Calu3 (cell line): ENCODE measurements around the gene ABTB2. TPM values are rescaled to one million over a fixed set of nuclear protein-coding genes. Genes with fewer than 3 reads are reported as not detected.

Experiments
- BruUV-seq: library from RNA; stranded (reverse); fragments of 400-500 nt; replicated peaks from 2 replicates; lab custom pipeline; 2021; lab: Mats Ljungman, UMichigan
- CTCF ChIA-PET: fragments of 300-600 bp; sonication (Branson Sonifier 250); formaldehyde crosslinking; loops from one replicate; lab custom pipeline; 2022; ENCODE audit warnings: antibody characterized with exemption; lab: Charles Lee
- DNase-seq: peaks from one replicate; pipeline ENCODE4 v3.0.0; 2022
- H3K27ac Mint-ChIP-seq: one replicate; pipeline ENCODE4 v1.8.0; 2022; ENCODE audit warnings: mixed read lengths; ENCODE audit not compliant: unreplicated experiment
- H3K27me3 Mint-ChIP-seq: one replicate; pipeline ENCODE4 v1.8.0; 2022; ENCODE audit warnings: mixed read lengths; ENCODE audit not compliant: unreplicated experiment
- H3K36me3 Mint-ChIP-seq: one replicate; pipeline ENCODE4 v1.8.0; 2022; ENCODE audit warnings: mild to moderate bottlenecking, moderate library complexity, mixed read lengths; ENCODE audit not compliant: insufficient read depth, unreplicated experiment
- H3K4me1 Mint-ChIP-seq: one replicate; pipeline ENCODE4 v1.8.0; 2022; ENCODE audit warnings: mild to moderate bottlenecking, low read depth, mixed read lengths; ENCODE audit not compliant: unreplicated experiment
- H3K4me3 Mint-ChIP-seq: one replicate; pipeline ENCODE4 v1.8.0; 2022; ENCODE audit warnings: mild to moderate bottlenecking, low read depth, moderate library complexity, mixed read lengths; ENCODE audit not compliant: unreplicated experiment
- H3K9me3 Mint-ChIP-seq: one replicate; pipeline ENCODE4 v1.8.0; 2022; ENCODE audit warnings: low read depth, mixed read lengths; ENCODE audit not compliant: unreplicated experiment
- intact Hi-C: fragments of 100-400 bp; cut with micrococcal nuclease; formaldehyde crosslinking; loops from one replicate; pipeline ENCODE4 v1.10.0; 2022; ENCODE audit not compliant: unreplicated experiment
- total RNA-seq: library from RNA; stranded (reverse); gene quantifications from 2 replicates; pipeline ENCODE4 v1.2.3, GENCODE V29; 2022
- TF ChIP-seq, protein P1 (sequence below): fragments of 200-600 bp; IDR thresholded peaks from one replicate; pipeline ENCODE4 v1.8.0; 2022; ENCODE audit warnings: antibody characterized with exemption; ENCODE audit not compliant: unreplicated experiment

ABTB2 gene
- total RNA-seq, 1 experiment from 2014 or later, result 24.8 TPM

DNA sequence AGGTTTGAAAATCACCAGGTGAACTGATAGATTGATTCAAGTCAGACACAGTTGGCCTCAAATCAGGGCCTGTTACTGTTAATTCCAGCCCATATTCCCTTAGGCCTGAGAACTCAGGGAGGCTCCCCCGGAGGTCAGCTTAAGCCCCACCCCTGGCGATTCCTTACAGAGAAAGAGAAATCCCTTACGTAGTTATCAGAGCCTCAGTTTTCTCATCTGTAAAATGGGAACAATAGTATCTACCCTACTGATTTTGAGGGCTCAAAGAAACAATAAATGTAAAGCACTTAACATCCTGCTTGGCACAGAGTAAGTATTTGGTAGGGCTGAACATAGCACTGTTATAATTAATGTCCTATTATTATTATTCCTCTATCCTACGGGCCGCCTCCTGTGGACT, 158.3 kb downstream of the ABTB2 start:
- no peak overlapping the region for H3K4me3 Mint-ChIP-seq

DNA sequence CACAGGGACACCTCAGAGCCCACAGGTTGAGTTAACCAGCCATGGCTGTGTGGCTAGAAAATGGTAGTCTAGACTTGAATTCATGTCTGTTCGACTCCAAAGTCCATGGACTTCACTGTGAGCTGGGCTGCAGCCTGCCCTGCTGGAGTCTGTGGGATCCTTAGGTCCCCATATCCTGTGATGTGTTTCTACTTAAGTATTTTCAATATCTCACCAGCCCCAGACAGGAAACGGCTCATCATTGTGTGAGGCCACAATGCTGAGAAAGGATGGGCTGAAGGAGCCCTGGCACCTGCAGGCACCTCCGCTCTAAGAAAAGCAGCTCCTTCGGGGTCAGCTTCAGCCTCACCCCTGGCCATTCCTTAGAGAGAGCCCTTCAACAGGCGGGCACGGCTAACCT, 159.3 kb downstream of the ABTB2 start:
- Mint-ChIP-seq H3K27me3 (no peaks in the 10 kb centered on the region), H3K4me3 (no peak overlapping the region), H3K9me3 (no peaks in the 10 kb centered on the region), H3K36me3 (peaks cover 8% of the 10 kb centered on the region), H3K27ac (no peak overlapping the region), H3K4me1 (peaks cover 21% of the 10 kb centered on the region)
- TF ChIP-seq, protein P1, sequence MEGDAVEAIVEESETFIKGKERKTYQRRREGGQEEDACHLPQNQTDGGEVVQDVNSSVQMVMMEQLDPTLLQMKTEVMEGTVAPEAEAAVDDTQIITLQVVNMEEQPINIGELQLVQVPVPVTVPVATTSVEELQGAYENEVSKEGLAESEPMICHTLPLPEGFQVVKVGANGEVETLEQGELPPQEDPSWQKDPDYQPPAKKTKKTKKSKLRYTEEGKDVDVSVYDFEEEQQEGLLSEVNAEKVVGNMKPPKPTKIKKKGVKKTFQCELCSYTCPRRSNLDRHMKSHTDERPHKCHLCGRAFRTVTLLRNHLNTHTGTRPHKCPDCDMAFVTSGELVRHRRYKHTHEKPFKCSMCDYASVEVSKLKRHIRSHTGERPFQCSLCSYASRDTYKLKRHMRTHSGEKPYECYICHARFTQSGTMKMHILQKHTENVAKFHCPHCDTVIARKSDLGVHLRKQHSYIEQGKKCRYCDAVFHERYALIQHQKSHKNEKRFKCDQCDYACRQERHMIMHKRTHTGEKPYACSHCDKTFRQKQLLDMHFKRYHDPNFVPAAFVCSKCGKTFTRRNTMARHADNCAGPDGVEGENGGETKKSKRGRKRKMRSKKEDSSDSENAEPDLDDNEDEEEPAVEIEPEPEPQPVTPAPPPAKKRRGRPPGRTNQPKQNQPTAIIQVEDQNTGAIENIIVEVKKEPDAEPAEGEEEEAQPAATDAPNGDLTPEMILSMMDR, result no peak
- CTCF ChIA-PET, result interaction anchor here (0.7 kb wide), 1 partner anchor 35 kb away, joined by 3 read pairs; no protein-coding TSS in a partner anchor
- intact Hi-C loops, result no loop called here
- no TSS peak for BruUV-seq
- no peak for DNase-seq

More for the DNA sequence above, 158.3 kb downstream of the ABTB2 start:
- peaks cover 23% of the 10 kb centered on the region for H3K4me1 Mint-ChIP-seq
- TF ChIP-seq, protein P1, result no peak
- CTCF ChIA-PET, result no interaction called here
- no peak overlapping the region for H3K27ac Mint-ChIP-seq
- H3K9me3 Mint-ChIP-seq, result no peaks in the 10 kb centered on the region
- H3K27me3 Mint-ChIP-seq, result no peaks in the 10 kb centered on the region
- no peak for DNase-seq
- intact Hi-C loops, result no loop called here
- peaks cover 18% of the 10 kb centered on the region for H3K36me3 Mint-ChIP-seq
- no TSS peak for BruUV-seq

DNA sequence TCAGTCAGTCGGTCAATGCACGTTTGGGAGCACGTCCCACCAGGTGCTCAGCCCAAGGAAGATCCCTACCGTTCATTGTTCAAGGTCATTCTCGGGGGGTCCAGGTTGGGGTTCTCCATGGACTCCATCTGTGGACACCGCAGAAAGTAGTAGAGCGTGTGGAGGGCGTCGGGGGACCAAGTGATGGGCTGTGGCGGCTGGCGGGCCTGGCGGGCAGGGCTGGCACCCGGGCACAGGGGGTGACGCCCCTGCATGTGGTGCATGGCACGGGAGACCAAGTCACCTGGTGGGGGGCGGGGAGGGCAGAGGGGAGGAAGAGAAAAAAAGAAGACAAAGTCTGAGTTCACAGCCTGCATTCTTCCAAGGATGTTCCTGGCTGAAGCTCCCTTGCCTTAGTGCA, 160.6 kb downstream of the ABTB2 start:
- H3K9me3 Mint-ChIP-seq, result no peaks in the 10 kb centered on the region
- H3K36me3 Mint-ChIP-seq, result peaks cover 10% of the 10 kb centered on the region
- H3K27ac Mint-ChIP-seq, result no peak overlapping the region
- intact Hi-C loops, result no loop called here
- TF ChIP-seq, protein P1, result no peak
- CTCF ChIA-PET, result no interaction called here
- BruUV-seq, result no TSS peak
- no peak for DNase-seq
- peaks cover 25% of the 10 kb centered on the region for H3K4me1 Mint-ChIP-seq
- no peak overlapping the region for H3K4me3 Mint-ChIP-seq
- H3K27me3 Mint-ChIP-seq, result no peaks in the 10 kb centered on the region

DNA sequence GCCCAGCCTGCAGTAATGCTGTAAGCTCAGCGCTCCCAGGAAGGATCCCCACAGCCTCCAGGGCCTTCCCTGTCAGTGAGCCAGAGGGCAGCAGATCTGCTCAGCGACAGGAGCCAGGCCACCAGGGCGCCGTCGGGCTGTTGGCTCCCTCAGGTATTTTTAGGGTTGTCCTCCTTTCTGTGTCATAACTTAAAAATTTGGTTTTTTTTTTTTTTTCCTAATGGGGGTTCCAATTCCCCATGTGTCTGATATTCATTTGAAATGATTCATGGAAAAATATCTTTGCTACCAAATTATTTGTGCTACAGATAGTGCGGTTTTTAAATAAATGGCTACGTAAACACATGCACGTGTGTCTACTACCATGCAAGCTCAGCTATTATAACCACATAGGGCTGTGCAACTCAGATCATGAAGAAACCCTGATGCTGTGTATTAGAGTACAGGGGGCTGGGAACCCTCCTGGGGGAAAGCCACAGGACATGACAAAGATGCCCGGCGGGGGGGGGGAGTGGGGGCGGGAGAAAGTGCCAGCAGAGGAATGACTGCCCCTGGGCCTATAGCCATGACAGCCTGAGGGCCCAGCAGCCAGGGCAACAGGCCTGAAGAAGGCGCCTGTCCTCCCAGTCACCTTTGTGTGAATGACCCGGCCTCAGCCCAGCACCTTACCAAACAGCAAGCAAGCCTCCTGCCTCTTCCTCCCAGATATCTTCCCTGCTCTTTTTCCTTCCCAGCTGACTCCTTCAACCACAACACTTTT, 163.1 kb downstream of the ABTB2 start:
- Mint-ChIP-seq H3K4me3 (no peak overlapping the region), H3K9me3 (no peaks in the 10 kb centered on the region), H3K36me3 (peaks cover 10% of the 10 kb centered on the region), H3K27me3 (no peaks in the 10 kb centered on the region), H3K4me1 (peaks cover 23% of the 10 kb centered on the region), H3K27ac (no peak overlapping the region)
- DNase-seq, result no peak
- BruUV-seq, result no TSS peak
- CTCF ChIA-PET, result interaction anchor here (0.5 to 1.1 kb wide), 2 partner anchors 20 to 39 kb away, joined by 4 to 7 read pairs; no protein-coding TSS in a partner anchor
- intact Hi-C loops, result no loop called here
- TF ChIP-seq, protein P1, result no peak
